Panc1 (cell line): ENCODE results near the gene RPS6KB1. TPM values are rescaled to one million over a fixed set of nuclear protein-coding genes. Genes with fewer than 3 reads are reported as not detected.

ENCODE experiments used
- ATAC-seq: fragments of 200-7000 bp; cut with Tn5 transposase; 2 replicates; pipeline ENCODE4 v1.9.1; 2020; ENCODE audit warnings: mild to moderate bottlenecking, moderate library complexity
- BruUV-seq: library from RNA; stranded (reverse); fragments of 400-500 nt; replicated peaks from 2 replicates; lab custom pipeline; 2021; lab: Mats Ljungman, UMichigan
- CTCF ChIA-PET: fragments of 300-600 bp; sonication (Branson Sonifier 250); formaldehyde crosslinking; loops from one replicate; lab custom pipeline; 2022; ENCODE audit warnings: antibody characterized with exemption; lab: Charles Lee
- POLR2A ChIA-PET: fragments of 300-600 bp; sonication (Branson Sonifier 250); formaldehyde crosslinking; loops from one replicate; lab custom pipeline; 2022; ENCODE audit warnings: antibody characterized with exemption; lab: Charles Lee
- DNase-seq: peaks from one replicate; pipeline ENCODE4 v3.0.0-alpha.2; 2010; ENCODE audit warnings: low read depth, low spot score
- H3K27ac ChIP-seq: 2 replicates; pipeline ENCODE4 v1.5.1; 2011; ENCODE audit warnings: mild to moderate bottlenecking, low read length, inconsistent platforms
- H3K27me3 ChIP-seq: fragments of 200-500 bp; sonication (Bioruptor generic); 2 replicates; pipeline ENCODE4 v1.6.0; 2014; ENCODE audit warnings: low read length, inconsistent platforms; ENCODE audit not compliant: control insufficient read depth, insufficient read depth
- H3K36me3 ChIP-seq: fragments of 200-500 bp; sonication (Bioruptor generic); 2 replicates; pipeline ENCODE4 v1.5.1; 2014; ENCODE audit warnings: inconsistent platforms, mild to moderate bottlenecking, low read length, moderate library complexity; ENCODE audit not compliant: control insufficient read depth, insufficient read depth
- H3K4me1 ChIP-seq: 2 replicates; pipeline ENCODE4 v1.5.1; 2011; ENCODE audit warnings: inconsistent platforms, mild to moderate bottlenecking, low read length, moderate library complexity; ENCODE audit not compliant: control insufficient read depth, insufficient read depth
- H3K4me3 ChIP-seq, 2 experiments: 2 replicates each; pipeline ENCODE4 v1.5.1; 2011 to 2012; ENCODE audit warnings: low read depth in 2 of 2, low read length in 2 of 2, mild to moderate bottlenecking in 2 of 2, inconsistent platforms in 1 of 2, moderate library complexity in 1 of 2
- H3K9me3 ChIP-seq: fragments of 200-500 bp; sonication (Bioruptor generic); 2 replicates; pipeline ENCODE4 v1.5.1; 2014; ENCODE audit warnings: low read depth, mild to moderate bottlenecking, inconsistent platforms, low read length, moderate library complexity; ENCODE audit not compliant: control insufficient read depth, insufficient read depth
- POLR2AphosphoS5 ChIP-seq: IDR thresholded peaks from 2 replicates; pipeline ENCODE4 v1.6.1; 2012; ENCODE audit warnings: mild to moderate bottlenecking, low read depth, low read length, moderate library complexity
- REST ChIP-seq, 2 experiments: IDR thresholded peaks; 2 replicates each; pipeline ENCODE4 v1.6.1; 2011 to 2012; ENCODE audit warnings: low read depth in 2 of 2, control low read depth in 1 of 2, low read length in 1 of 2, mild to moderate bottlenecking in 1 of 2, moderate library complexity in 1 of 2; ENCODE audit not compliant: insufficient read depth in 1 of 2
- SIN3A ChIP-seq: IDR thresholded peaks from 2 replicates; pipeline ENCODE4 v1.6.1; 2012; ENCODE audit warnings: low read depth, mild to moderate bottlenecking, low read length, moderate library complexity, borderline replicate concordance; ENCODE audit not compliant: insufficient read depth
- TCF7L2 ChIP-seq: IDR thresholded peaks from 2 replicates; pipeline ENCODE4 v1.6.1; 2011; ENCODE audit warnings: mild to moderate bottlenecking, low read depth, low read length, inconsistent platforms
- in situ Hi-C: cut with HindIII; loops from 2 replicates; pipeline ENCODE4 v1.10.0; 2016; ENCODE audit warnings: low sequenced_read_pairs, low pct_unique_long_range_greater_than_20kb
- intact Hi-C: fragments of 100-400 bp; cut with micrococcal nuclease; formaldehyde crosslinking; loops from one replicate; pipeline ENCODE4 v1.10.0; 2022; ENCODE audit not compliant: unreplicated experiment
- total RNA-seq: library from RNA; stranded (reverse); gene quantifications from one replicate; pipeline ENCODE4 v1.2.1, GENCODE V29; 2021; ENCODE audit not compliant: unreplicated experiment
- TF ChIP-seq, protein P1 (sequence below): fragments of 450-650 bp; IDR thresholded peaks from 2 replicates; pipeline ENCODE4 v1.5.1; 2017; ENCODE audit warnings: mild to moderate bottlenecking

The RPS6KB1 gene
- total RNA-seq, 1 experiment from 2014 or later, result 34.6 TPM

GRCh38 chr17:59863616-59864015 is 29.3 kb upstream of the RPS6KB1 start:
- H3K36me3 ChIP-seq, result no peaks in the 10 kb centered on the region
- H3K27me3 ChIP-seq, result no peaks in the 10 kb centered on the region
- ATAC-seq, result no peak
- POLR2A ChIA-PET, result no interaction called here
- intact Hi-C loops (no loop called here), in situ Hi-C loops (no loop called here)
- BruUV-seq, result no TSS peak
- no peaks in the 10 kb centered on the region for H3K9me3 ChIP-seq
- no peak overlapping the region for H3K4me3 ChIP-seq
- peak overlapping the region; percentile 67 for H3K27ac ChIP-seq
- CTCF ChIA-PET, result no interaction called here
- DNase-seq, result no peak
- peaks cover 10% of the 10 kb centered on the region for H3K4me1 ChIP-seq
- TF ChIP-seq, protein P1, sequence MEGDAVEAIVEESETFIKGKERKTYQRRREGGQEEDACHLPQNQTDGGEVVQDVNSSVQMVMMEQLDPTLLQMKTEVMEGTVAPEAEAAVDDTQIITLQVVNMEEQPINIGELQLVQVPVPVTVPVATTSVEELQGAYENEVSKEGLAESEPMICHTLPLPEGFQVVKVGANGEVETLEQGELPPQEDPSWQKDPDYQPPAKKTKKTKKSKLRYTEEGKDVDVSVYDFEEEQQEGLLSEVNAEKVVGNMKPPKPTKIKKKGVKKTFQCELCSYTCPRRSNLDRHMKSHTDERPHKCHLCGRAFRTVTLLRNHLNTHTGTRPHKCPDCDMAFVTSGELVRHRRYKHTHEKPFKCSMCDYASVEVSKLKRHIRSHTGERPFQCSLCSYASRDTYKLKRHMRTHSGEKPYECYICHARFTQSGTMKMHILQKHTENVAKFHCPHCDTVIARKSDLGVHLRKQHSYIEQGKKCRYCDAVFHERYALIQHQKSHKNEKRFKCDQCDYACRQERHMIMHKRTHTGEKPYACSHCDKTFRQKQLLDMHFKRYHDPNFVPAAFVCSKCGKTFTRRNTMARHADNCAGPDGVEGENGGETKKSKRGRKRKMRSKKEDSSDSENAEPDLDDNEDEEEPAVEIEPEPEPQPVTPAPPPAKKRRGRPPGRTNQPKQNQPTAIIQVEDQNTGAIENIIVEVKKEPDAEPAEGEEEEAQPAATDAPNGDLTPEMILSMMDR, result no peak
- TF ChIP-seq REST (IDR thresholded peaks at IDR 0.05; ENCODE audit: insufficient read depth in 1 of 2, low read depth in 2 of 2, low read length in 1 of 2), result no peak
- TF ChIP-seq TCF7L2, result no peak
- no peak for TF ChIP-seq SIN3A
- TF ChIP-seq POLR2AphosphoS5, result no peak

GRCh38 chr17:59869941-59870218 is 23.0 kb upstream of the RPS6KB1 start:
- in situ Hi-C loops (no loop called here), intact Hi-C loops (loop anchor here (1.0 kb wide), 1 partner anchor 57 kb away; no protein-coding TSS in a partner anchor)
- ATAC-seq (no peak), DNase-seq (no peak)
- Histone ChIP-seq H3K9me3 (no peaks in the 10 kb centered on the region), H3K27ac (peak overlapping the region; percentile 51; the same call in 1 of the 2 replicates), H3K36me3 (peaks cover 6% of the 10 kb centered on the region), H3K4me3 (no peak overlapping the region), H3K27me3 (no peaks in the 10 kb centered on the region), H3K4me1 (0 out of 2 replicates have a peak, but pooled peaks cover 5% of the 10 kb centered on the region)
- CTCF ChIA-PET, result no interaction called here
- POLR2A ChIA-PET, result interaction anchor here (1.0 kb wide), 1 partner anchor 12 kb away, joined by 6 read pairs; no protein-coding TSS in a partner anchor
- TF ChIP-seq POLR2AphosphoS5 (no peak), SIN3A (no peak), TCF7L2 (no peak), REST (IDR thresholded peaks at IDR 0.05; ENCODE audit: insufficient read depth in 1 of 2, low read depth in 2 of 2, low read length in 1 of 2) (no peak)
- TF ChIP-seq, protein P1, result no peak
- BruUV-seq, result no TSS peak
